Fibroblast of lung (primary cell): ENCODE measurements around the gene TRPM3. TPM values are rescaled to one million over a fixed set of nuclear protein-coding genes. Genes with fewer than 3 reads are reported as not detected.

Experiments
- DNase-seq, 2 donors: peaks; one replicate each; pipeline versions ENCODE4 v3.0.0 to v3.0.0-alpha.2; 2010; ENCODE audit warnings: low read depth in 2 of 2
- H2AFZ ChIP-seq: 2 replicates; pipeline ENCODE4 v1.5.1; 2012; ENCODE audit warnings: low read length, control low read depth, inconsistent platforms
- H3K27ac ChIP-seq: 2 replicates; pipeline ENCODE4 v1.5.1; 2011; ENCODE audit warnings: low read length, control low read depth; ENCODE audit not compliant: insufficient read depth
- H3K27me3 ChIP-seq: 2 replicates; pipeline ENCODE4 v1.5.1; 2011; ENCODE audit warnings: mild to moderate bottlenecking, low read length; ENCODE audit not compliant: control insufficient read depth, insufficient read depth
- H3K36me3 ChIP-seq: 2 replicates; pipeline ENCODE4 v1.5.1; 2011; ENCODE audit warnings: low read length; ENCODE audit not compliant: control insufficient read depth, insufficient read depth
- H3K4me1 ChIP-seq: 2 replicates; pipeline ENCODE4 v1.5.1; 2011; ENCODE audit warnings: low read length; ENCODE audit not compliant: control insufficient read depth, insufficient read depth; ENCODE audit errors: extremely low read depth
- H3K4me2 ChIP-seq: 2 replicates; pipeline ENCODE4 v1.5.1; 2011; ENCODE audit warnings: low read length, control low read depth; ENCODE audit not compliant: insufficient read depth; ENCODE audit errors: extremely low read depth
- H3K4me3 ChIP-seq, 4 experiments: fragments of 200-600 bp in 1 of 4; sonication (generic) in 1 of 4; replicated peaks in 1 of 4; 2 replicates each; pipeline ENCODE4 v1.5.1; 2011 to 2016; ENCODE audit warnings: low read length in 4 of 4, low read depth in 3 of 4, mild to moderate bottlenecking in 3 of 4, control low read depth in 2 of 4, inconsistent platforms in 1 of 4, mixed read lengths in 1 of 4; ENCODE audit not compliant: insufficient read depth in 1 of 4; ENCODE audit errors: control extremely low read depth in 1 of 4
- H3K79me2 ChIP-seq: 2 replicates; pipeline ENCODE4 v1.5.1; 2012; ENCODE audit warnings: mild to moderate bottlenecking, low read length, inconsistent platforms; ENCODE audit not compliant: control insufficient read depth, insufficient read depth
- H3K9ac ChIP-seq: 2 replicates; pipeline ENCODE4 v1.5.1; 2011; ENCODE audit warnings: mild to moderate bottlenecking, low read length, control low read depth; ENCODE audit not compliant: insufficient read depth
- H3K9me3 ChIP-seq: 2 replicates; pipeline ENCODE4 v1.5.1; 2012; ENCODE audit warnings: low read depth, low read length; ENCODE audit not compliant: control insufficient read depth, insufficient read depth
- H4K20me1 ChIP-seq: 2 replicates; pipeline ENCODE4 v1.5.1; 2011; ENCODE audit warnings: low read length; ENCODE audit not compliant: control insufficient read depth, insufficient read depth; ENCODE audit errors: extremely low read depth
- CTCF ChIP-seq, 2 donors: IDR thresholded peaks in 1 of 2; conservative IDR thresholded peaks in 1 of 2; 1 replicate in 1 of 2; 2 replicates in 1 of 2; pipeline ENCODE4 v1.5.1; 2011 to 2012; ENCODE audit warnings: low read length in 2 of 2, control low read depth in 1 of 2, inconsistent platforms in 1 of 2, low read depth in 1 of 2, mild to moderate bottlenecking in 1 of 2
- EZH2 ChIP-seq: IDR thresholded peaks from 2 replicates; pipeline ENCODE4 v1.5.1; 2012; ENCODE audit warnings: low read length, control low read depth, mild to moderate bottlenecking; ENCODE audit errors: missing control alignments
- polyA plus RNA-seq, 2 donors: library from polyadenylated mRNA; depleted of rRNA in 1 of 2; stranded (reverse) in 1 of 2; unstranded in 1 of 2; fragments of >200 nt; gene quantifications; 2 replicates each; pipeline ENCODE4 v1.2.1, GENCODE V29; 2011 to 2012; ENCODE audit warnings: missing spikeins in 1 of 2
- total RNA-seq: library from RNA; depleted of rRNA; stranded (reverse); fragments of >200 nt; gene quantifications from 2 replicates; pipeline ENCODE4 v1.2.1, GENCODE V29; 2014

Gene TRPM3
- total and polyA plus RNA-seq, 2 donors (not counting 1 experiment from before 2014, with no cell fraction given), result 0.05 to 0.50 TPM

- Histone ChIP-seq H3K36me3 (no peaks in the 10 kb centered on the region), H4K20me1 (no peaks in the 10 kb centered on the region), H3K27ac (no peak overlapping the region), H3K27me3 (no peaks in the 10 kb centered on the region), H3K4me1 (no peaks in the 10 kb centered on the region), H3K79me2 (no peaks in the 10 kb centered on the region), H3K4me3 (no peak overlapping the region), H3K4me2 (no peak overlapping the region), H3K9me3 (no peaks in the 10 kb centered on the region), H2AFZ (no peak overlapping the region), H3K9ac (no peak overlapping the region)
- no peak for TF ChIP-seq CTCF (conservative IDR thresholded peaks at IDR 0.05 in 1 of 2, IDR thresholded peaks at IDR 0.05 in 1 of 2; ENCODE audit: low read depth in 1 of 2, low read length in 2 of 2)
- no peak for DNase-seq
Observed at GRCh38 chr9:71157731-71158130, 36.3 kb upstream of the TRPM3 start.

- Histone ChIP-seq H3K27me3 (no peaks in the 10 kb centered on the region), H3K9me3 (no peaks in the 10 kb centered on the region), H3K36me3 (no peaks in the 10 kb centered on the region), H3K4me2 (no peak overlapping the region), H3K4me3 (no peak overlapping the region), H3K4me1 (no peaks in the 10 kb centered on the region), H3K79me2 (no peaks in the 10 kb centered on the region), H3K9ac (no peak overlapping the region), H3K27ac (no peak overlapping the region), H2AFZ (no peak overlapping the region), H4K20me1 (no peaks in the 10 kb centered on the region)
- TF ChIP-seq EZH2, result no peak
- TF ChIP-seq CTCF (conservative IDR thresholded peaks at IDR 0.05 in 1 of 2, IDR thresholded peaks at IDR 0.05 in 1 of 2; ENCODE audit: low read depth in 1 of 2, low read length in 2 of 2), result no peak
- DNase-seq, result no peak
Observed at GRCh38 chr9:71147368-71147767, 25.9 kb upstream of the TRPM3 start.

- TF ChIP-seq EZH2 (no peak), CTCF (conservative IDR thresholded peaks at IDR 0.05 in 1 of 2, IDR thresholded peaks at IDR 0.05 in 1 of 2; ENCODE audit: low read depth in 1 of 2, low read length in 2 of 2) (no peak)
- no peak overlapping the region for H3K27ac ChIP-seq
- no peaks in the 10 kb centered on the region for H3K36me3 ChIP-seq
- no peaks in the 10 kb centered on the region for H3K4me1 ChIP-seq
- no peaks in the 10 kb centered on the region for H3K79me2 ChIP-seq
- no peaks in the 10 kb centered on the region for H3K9me3 ChIP-seq
- H3K4me3 ChIP-seq, result no peak overlapping the region
- H3K27me3 ChIP-seq, result no peaks in the 10 kb centered on the region
- DNase-seq, result no peak
- H4K20me1 ChIP-seq, result no peaks in the 10 kb centered on the region
- H3K9ac ChIP-seq, result no peak overlapping the region
- no peak overlapping the region for H2AFZ ChIP-seq
- no peak overlapping the region for H3K4me2 ChIP-seq
Observed at GRCh38 chr9:71146511-71146910, 25.1 kb upstream of the TRPM3 start.
